Measurements from ENCODE around the gene MBD6. TPM values are rescaled to one million over a fixed set of nuclear protein-coding genes. Genes with fewer than 3 reads are reported as not detected.
A peak's percentile ranks its signal among the peaks of the same experiment; 100 is the strongest.

Gene MBD6
- total and polyA plus RNA-seq, 4 experiments from 2014 or later: 0.16 to 103 (median 50.0) TPM

DNA sequence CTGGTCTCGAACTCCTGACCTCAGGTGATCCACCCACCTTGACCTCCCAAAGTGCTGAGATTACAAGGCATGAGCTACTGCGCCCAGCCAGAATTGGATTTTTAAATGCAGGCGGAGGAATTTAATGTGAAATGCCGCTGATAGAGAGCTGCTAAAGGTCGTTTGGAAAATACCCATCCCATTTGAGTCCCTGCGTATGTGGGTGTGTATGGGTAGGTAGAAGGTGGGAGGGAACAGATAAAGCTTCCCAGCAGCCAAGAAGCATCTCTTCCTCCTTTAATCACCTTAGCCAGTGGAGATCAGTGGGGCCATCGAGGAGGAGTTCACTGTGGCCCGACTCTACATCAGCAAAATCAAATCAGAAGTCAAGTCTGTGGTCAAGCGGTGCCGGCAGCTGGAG, 52.2 kb downstream of the MBD6 start:
- no peaks in the 10 kb centered on the region for H3K4me1 ChIP-seq (ENCODE audit: insufficient read depth, low read length)
- peaks cover 0 to 3% of the 10 kb centered on the region in 2 donors for H3K36me3 Mint-ChIP-seq
- H3K4me1 Mint-ChIP-seq: no peaks in the 10 kb centered on the region
- peaks cover 0 to 1% of the 10 kb centered on the region in 2 donors for H3K27me3 Mint-ChIP-seq
- no peak overlapping the region for H3K27ac ChIP-seq (ENCODE audit: low read depth, low read length)
- no peak overlapping the region for H3K4me3 Mint-ChIP-seq
- H3K36me3 ChIP-seq (ENCODE audit: insufficient read depth, low read length): no peaks in the 10 kb centered on the region
- H3K4me3 ChIP-seq (ENCODE audit: low read length in 2 of 2): no peak overlapping the region
- ChIA-PET CTCF (ENCODE audit: partially characterized antibody) (interaction anchor here (0.8 to 2.0 kb wide), 7 partner anchors 8 to 116 kb away, joined by 3 to 6 read pairs (median 4); partner anchors contain the start of gene GLI1), POLR2A (ENCODE audit: partially characterized antibody) (no interaction called here)
- intact Hi-C loops (cut with micrococcal nuclease): no loop called here
- no peaks in the 10 kb centered on the region for H3K9me3 ChIP-seq (ENCODE audit: control insufficient read depth in 1 of 2, low read length in 2 of 2)
- H3K27ac Mint-ChIP-seq: no peak overlapping the region
- no peak for DNase-seq
- H3K9me3 Mint-ChIP-seq: no peaks in the 10 kb centered on the region
- H3K27me3 ChIP-seq (ENCODE audit: insufficient read depth, low read length): no peaks in the 10 kb centered on the region

DNA sequence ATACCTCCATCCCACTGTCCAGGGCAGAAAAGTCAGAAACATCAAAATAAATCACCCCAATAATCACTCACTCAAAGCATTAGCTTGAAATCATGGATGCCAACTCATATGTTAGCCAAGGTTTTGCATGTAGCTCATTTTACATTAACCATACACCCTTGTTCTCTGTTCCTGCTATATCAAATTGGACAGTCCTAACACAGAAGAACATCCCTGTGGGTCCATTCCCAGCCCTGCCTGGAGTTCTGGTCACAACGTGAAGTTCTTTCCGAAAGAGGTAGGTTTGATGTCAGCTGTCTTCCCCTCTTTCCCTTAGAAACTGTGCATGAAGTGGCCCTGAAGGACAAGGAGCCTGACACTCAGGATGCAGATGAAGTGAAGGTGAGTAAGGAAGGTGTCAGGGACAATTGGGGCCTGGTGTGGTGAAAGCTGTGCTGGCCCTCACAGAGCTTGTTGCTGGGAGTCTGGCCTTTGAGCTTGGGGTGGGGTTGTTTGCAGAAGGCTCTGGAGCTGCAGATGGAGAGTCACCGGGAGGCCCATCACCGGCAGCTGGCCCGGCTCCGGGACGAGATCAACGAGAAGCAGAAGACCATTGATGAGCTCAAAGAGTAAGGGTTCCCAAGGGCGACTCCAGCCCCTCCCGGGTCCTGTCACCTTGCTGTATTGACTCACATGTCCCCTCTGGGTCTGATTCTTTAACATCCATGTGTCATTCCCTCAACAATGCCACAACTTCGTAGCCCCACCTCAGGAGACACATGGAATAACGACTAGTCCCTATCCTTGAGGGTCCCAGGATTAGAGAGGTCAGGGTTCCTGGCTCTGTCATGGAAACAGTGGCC, 53.4 kb downstream of the MBD6 start:
- Mint-ChIP-seq H3K27me3 (peaks cover 0 to 3% of the 10 kb centered on the region in 2 donors), H3K9me3 (no peaks in the 10 kb centered on the region), H3K4me1 (no peaks in the 10 kb centered on the region), H3K4me3 (no peak overlapping the region), H3K27ac (peak overlapping the region in 1 of 7 donors; percentile 42), H3K36me3 (peaks cover 0 to 3% of the 10 kb centered on the region in 2 donors)
- Histone ChIP-seq H3K9me3 (ENCODE audit: control insufficient read depth in 1 of 2, low read length in 2 of 2) (no peaks in the 10 kb centered on the region), H3K4me1 (ENCODE audit: insufficient read depth, low read length) (no peaks in the 10 kb centered on the region), H3K27me3 (ENCODE audit: insufficient read depth, low read length) (no peaks in the 10 kb centered on the region), H3K36me3 (ENCODE audit: insufficient read depth, low read length) (no peaks in the 10 kb centered on the region), H3K27ac (ENCODE audit: low read depth, low read length) (no peak overlapping the region), H3K4me3 (ENCODE audit: low read length in 2 of 2) (no peak overlapping the region)
- ChIA-PET POLR2A (ENCODE audit: partially characterized antibody) (no interaction called here), CTCF (ENCODE audit: partially characterized antibody) (interaction anchor here (0.8 to 2.0 kb wide), 6 partner anchors 8 to 166 kb away, joined by 3 to 6 read pairs (median 4); partner anchors contain the start of gene GLI1)
- intact Hi-C loops (cut with micrococcal nuclease): no loop called here
- no peak for DNase-seq

DNA sequence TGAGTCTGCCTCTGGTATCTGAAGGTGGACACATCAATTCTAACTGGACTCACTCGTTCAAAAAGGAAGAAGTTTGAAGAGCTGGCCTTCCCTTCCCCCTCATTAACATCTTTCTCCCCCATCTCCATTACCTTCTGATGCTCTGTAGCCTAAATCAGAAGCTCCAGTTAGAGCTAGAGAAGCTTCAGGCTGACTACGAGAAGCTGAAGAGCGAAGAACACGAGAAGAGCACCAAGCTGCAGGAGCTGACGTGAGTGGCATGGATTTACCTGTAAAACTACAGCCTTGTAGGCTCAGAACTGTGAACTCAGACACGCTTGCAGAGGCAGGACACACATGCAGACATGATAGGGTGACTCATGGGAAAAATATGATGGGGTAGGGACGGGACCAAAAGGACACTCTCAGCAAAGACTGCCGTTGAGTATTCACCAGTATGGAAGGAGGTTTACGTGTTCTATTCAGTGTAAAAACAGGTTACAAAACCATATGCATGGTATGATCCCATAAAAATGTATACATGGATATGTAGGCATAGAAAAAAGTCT, 54.1 kb downstream of the MBD6 start:
- no peak overlapping the region for H3K4me3 ChIP-seq (ENCODE audit: low read length in 2 of 2)
- no peaks in the 10 kb centered on the region for H3K4me1 ChIP-seq (ENCODE audit: insufficient read depth, low read length)
- no peak overlapping the region for H3K4me3 Mint-ChIP-seq
- peaks cover 0 to 3% of the 10 kb centered on the region in 2 donors for H3K27me3 Mint-ChIP-seq
- ChIA-PET POLR2A (ENCODE audit: partially characterized antibody) (no interaction called here), CTCF (ENCODE audit: partially characterized antibody) (interaction anchor here (1.1 to 1.8 kb wide), 3 partner anchors 8 to 165 kb away, joined by 3 to 6 read pairs (median 4); no protein-coding TSS in a partner anchor)
- H3K9me3 Mint-ChIP-seq: no peaks in the 10 kb centered on the region
- no peaks in the 10 kb centered on the region for H3K27me3 ChIP-seq (ENCODE audit: insufficient read depth, low read length)
- DNase-seq: no peak
- no peaks in the 10 kb centered on the region for H3K4me1 Mint-ChIP-seq
- H3K9me3 ChIP-seq (ENCODE audit: control insufficient read depth in 1 of 2, low read length in 2 of 2): no peaks in the 10 kb centered on the region
- H3K36me3 ChIP-seq (ENCODE audit: insufficient read depth, low read length): no peaks in the 10 kb centered on the region
- peaks cover 0 to 3% of the 10 kb centered on the region in 2 donors for H3K36me3 Mint-ChIP-seq
- intact Hi-C loops (cut with micrococcal nuclease): no loop called here
- no peak overlapping the region for H3K27ac ChIP-seq (ENCODE audit: low read depth, low read length)
- H3K27ac Mint-ChIP-seq: no peak overlapping the region

DNA sequence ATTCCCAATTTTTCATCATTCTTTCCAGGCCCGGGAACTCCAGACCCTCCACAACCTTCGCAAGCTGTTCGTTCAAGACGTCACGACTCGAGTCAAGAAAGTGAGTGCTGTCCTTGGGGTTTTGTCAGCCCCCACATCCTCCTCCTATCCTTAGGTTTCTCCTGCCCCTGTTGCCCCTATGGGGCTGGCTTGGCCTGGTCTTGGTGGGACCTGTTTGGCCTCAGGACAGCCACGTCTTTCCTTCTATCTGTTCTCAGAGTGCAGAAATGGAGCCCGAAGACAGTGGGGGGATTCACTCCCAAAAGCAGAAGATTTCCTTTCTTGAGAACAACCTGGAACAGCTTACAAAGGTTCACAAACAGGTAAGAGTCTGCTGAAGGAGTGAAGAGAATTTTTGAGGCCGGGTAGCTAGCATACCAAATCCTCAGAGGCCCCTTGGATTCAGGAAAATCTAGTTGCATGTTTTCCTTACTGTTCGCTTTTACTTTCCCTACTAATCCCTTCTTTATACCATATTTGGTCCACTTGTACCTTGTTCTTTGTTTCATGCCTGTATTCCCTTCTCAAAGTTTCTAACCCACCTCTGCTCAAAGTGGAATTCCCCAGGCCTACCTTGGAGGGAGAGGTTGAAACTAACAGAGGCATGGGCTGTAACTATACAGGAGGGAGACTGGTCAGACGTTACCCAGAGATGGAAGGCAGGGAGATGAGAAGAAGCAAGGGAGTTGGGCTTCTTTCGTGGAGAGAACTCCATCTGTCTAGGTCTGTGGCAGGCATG, 55.5 kb downstream of the MBD6 start:
- no peak for DNase-seq
- Histone ChIP-seq H3K27ac (ENCODE audit: low read depth, low read length) (no peak overlapping the region), H3K4me1 (ENCODE audit: insufficient read depth, low read length) (no peaks in the 10 kb centered on the region), H3K27me3 (ENCODE audit: insufficient read depth, low read length) (no peaks in the 10 kb centered on the region), H3K36me3 (ENCODE audit: insufficient read depth, low read length) (no peaks in the 10 kb centered on the region), H3K4me3 (ENCODE audit: low read length in 2 of 2) (no peak overlapping the region), H3K9me3 (ENCODE audit: control insufficient read depth in 1 of 2, low read length in 2 of 2) (no peaks in the 10 kb centered on the region)
- Mint-ChIP-seq H3K36me3 (no peaks in the 10 kb centered on the region), H3K4me3 (no peak overlapping the region), H3K27me3 (peaks cover 2 to 3% of the 10 kb centered on the region in 2 donors), H3K9me3 (no peaks in the 10 kb centered on the region), H3K4me1 (peaks cover under 1 to 2% (median 1%) of the 10 kb centered on the region in 4 donors), H3K27ac (no peak overlapping the region)
- CTCF ChIA-PET (ENCODE audit: partially characterized antibody): no interaction called here
- POLR2A ChIA-PET (ENCODE audit: partially characterized antibody): no interaction called here
- intact Hi-C loops (cut with micrococcal nuclease): no loop called here

DNA sequence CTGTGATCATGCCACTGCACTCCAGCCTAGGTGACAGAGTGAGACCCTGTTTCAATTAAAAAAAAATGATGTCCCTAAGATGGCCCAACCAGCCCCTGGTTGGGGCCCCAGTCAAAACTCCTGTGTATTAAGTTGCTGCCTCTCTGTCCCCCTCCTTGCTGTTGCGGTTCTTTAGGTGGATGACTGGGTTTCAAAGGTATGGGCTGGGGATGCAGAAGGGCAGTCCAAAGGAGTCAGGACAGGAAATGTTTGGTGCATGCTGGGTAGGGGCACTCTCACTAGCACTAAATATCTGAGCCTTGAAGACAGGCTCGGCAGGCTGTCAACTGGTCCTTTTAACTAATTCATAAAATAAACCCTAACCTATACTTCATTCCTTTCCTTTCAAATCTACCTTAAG, 56.4 kb downstream of the MBD6 start:
- no peak overlapping the region for H3K4me3 Mint-ChIP-seq
- H3K36me3 ChIP-seq (ENCODE audit: insufficient read depth, low read length): no peaks in the 10 kb centered on the region
- ChIA-PET CTCF (ENCODE audit: partially characterized antibody) (interaction anchor here (6.8 kb wide), 1 partner anchor 52 kb away, joined by 124 read pairs; the partner anchor contains the start of gene B4GALNT1), POLR2A (ENCODE audit: partially characterized antibody) (no interaction called here)
- peaks cover 3 to 7% (median 5%) of the 10 kb centered on the region in 4 donors for H3K4me1 Mint-ChIP-seq
- H3K27me3 Mint-ChIP-seq: peaks cover 6% of the 10 kb centered on the region in 2 donors
- intact Hi-C loops (cut with micrococcal nuclease): no loop called here
- DNase-seq: no peak
- H3K9me3 Mint-ChIP-seq: no peaks in the 10 kb centered on the region
- no peaks in the 10 kb centered on the region for H3K4me1 ChIP-seq (ENCODE audit: insufficient read depth, low read length)
- H3K27ac ChIP-seq (ENCODE audit: low read depth, low read length): no peak overlapping the region
- H3K9me3 ChIP-seq (ENCODE audit: control insufficient read depth in 1 of 2, low read length in 2 of 2): no peaks in the 10 kb centered on the region
- H3K27me3 ChIP-seq (ENCODE audit: insufficient read depth, low read length): no peaks in the 10 kb centered on the region
- H3K36me3 Mint-ChIP-seq: no peaks in the 10 kb centered on the region
- no peak overlapping the region for H3K4me3 ChIP-seq (ENCODE audit: low read length in 2 of 2)
- H3K27ac Mint-ChIP-seq: no peak overlapping the region

Small RNA genes lying within 50 kb of the gene (microRNA-seq; reads per million reads assigned to microRNA genes)
- gene MIR616 (ENCODE audit: borderline microRNAs expressed, borderline number of aligned reads, borderline replicate concordance): not detected
- not detected for gene MIR6758 (ENCODE audit: borderline microRNAs expressed, borderline number of aligned reads, borderline replicate concordance)

Other genes with a start within 250 kb of the MBD6 start
- 100 to 1,000 TPM; 124 to 132 TPM for gene R3HDM2, start 91.8 kb upstream of the MBD6 start, total RNA-seq
- 10 to 100 TPM in 1 of 2 donors, 1 to 10 TPM in 1; 3.9 to 19.4 TPM for gene R3HDM2, start 91.8 kb upstream of the MBD6 start, polyA plus RNA-seq
- gene INHBC, start 88.0 kb upstream of the MBD6 start, total RNA-seq: not detected
- gene INHBC, start 88.0 kb upstream of the MBD6 start, polyA plus RNA-seq: not detected
- gene INHBE, start 67.5 kb upstream of the MBD6 start, total RNA-seq: not detected
- gene INHBE, start 67.5 kb upstream of the MBD6 start, polyA plus RNA-seq: not detected
- gene GLI1, start 63.0 kb upstream of the MBD6 start, total RNA-seq: under 1 TPM; 0.30 to 0.35 TPM
- gene GLI1, start 63.0 kb upstream of the MBD6 start, polyA plus RNA-seq: not detected
- 100 to 1,000 TPM; 266 to 278 TPM for gene ARHGAP9, start 43.0 kb upstream of the MBD6 start, total RNA-seq
- gene ARHGAP9, start 43.0 kb upstream of the MBD6 start, polyA plus RNA-seq: 100 to 1,000 TPM; 206 to 216 TPM
- 100 to 1,000 TPM; 224 to 242 TPM for gene MARS1, start 34.8 kb upstream of the MBD6 start, total RNA-seq
- gene MARS1, start 34.8 kb upstream of the MBD6 start, polyA plus RNA-seq: 100 to 1,000 TPM in 1 of 2 donors, 10 to 100 TPM in 1; 84.8 to 114 TPM
- gene DDIT3, start 2.3 kb upstream of the MBD6 start, total RNA-seq: 10 to 100 TPM; 38.5 to 40.8 TPM
- gene DDIT3, start 2.3 kb upstream of the MBD6 start, polyA plus RNA-seq: 10 to 100 TPM; 15.4 to 22.8 TPM
- 10 to 100 TPM; 69.4 to 70.7 TPM for gene DCTN2, start 24.4 kb downstream of the MBD6 start, total RNA-seq
- 10 to 100 TPM; 67.4 to 86.2 TPM for gene DCTN2, start 24.4 kb downstream of the MBD6 start, polyA plus RNA-seq
- under 1 TPM; 0.96 to 1.00 TPM for gene KIF5A, start 27.2 kb downstream of the MBD6 start, total RNA-seq
- not detected for gene KIF5A, start 27.2 kb downstream of the MBD6 start, polyA plus RNA-seq
- gene PIP4K2C, start 68.4 kb downstream of the MBD6 start, total RNA-seq: 10 to 100 TPM; 32.4 to 36.0 TPM
- gene PIP4K2C, start 68.4 kb downstream of the MBD6 start, polyA plus RNA-seq: 10 to 100 TPM; 30.4 to 45.0 TPM
- gene DTX3, start 82.0 kb downstream of the MBD6 start, total RNA-seq: 10 to 100 TPM; 33.8 to 37.1 TPM
- 1 to 10 TPM; 4.2 to 6.2 TPM for gene DTX3, start 82.0 kb downstream of the MBD6 start, polyA plus RNA-seq
- under 1 TPM; 0.47 to 0.67 TPM for gene ARHGEF25, start 88.6 kb downstream of the MBD6 start, total RNA-seq
- gene ARHGEF25, start 88.6 kb downstream of the MBD6 start, polyA plus RNA-seq: not detected
- gene B4GALNT1, start 110.4 kb downstream of the MBD6 start, total RNA-seq: not detected
- gene B4GALNT1, start 110.4 kb downstream of the MBD6 start, polyA plus RNA-seq: not detected
- gene OS9, start 171.3 kb downstream of the MBD6 start, total RNA-seq: 100 to 1,000 TPM; 189 to 195 TPM
- 10 to 100 TPM; 56.6 to 73.0 TPM for gene OS9, start 171.3 kb downstream of the MBD6 start, polyA plus RNA-seq
- gene AGAP2, start 215.9 kb downstream of the MBD6 start, total RNA-seq: 10 to 100 TPM; 63.2 to 66.7 TPM
- 1 to 10 TPM; 3.2 to 8.6 TPM for gene AGAP2, start 215.9 kb downstream of the MBD6 start, polyA plus RNA-seq
- 10 to 100 TPM; 27.5 to 30.6 TPM for gene TSPAN31, start 222.2 kb downstream of the MBD6 start, total RNA-seq
- 10 to 100 TPM; 37.5 to 76.2 TPM for gene TSPAN31, start 222.2 kb downstream of the MBD6 start, polyA plus RNA-seq
- 10 to 100 TPM; 44.4 to 48.3 TPM for gene CDK4, start 229.5 kb downstream of the MBD6 start, total RNA-seq
- gene CDK4, start 229.5 kb downstream of the MBD6 start, polyA plus RNA-seq: 10 to 100 TPM; 85.0 to 99.7 TPM
- 10 to 100 TPM; 58.0 to 62.8 TPM for gene MARCHF9, start 232.3 kb downstream of the MBD6 start, total RNA-seq
- 1 to 10 TPM; 3.7 to 8.9 TPM for gene MARCHF9, start 232.3 kb downstream of the MBD6 start, polyA plus RNA-seq
- gene CYP27B1, start 244.3 kb downstream of the MBD6 start, total RNA-seq: 1 to 10 TPM in 1 of 2 experiments, under 1 TPM in 1; 0.64 to 1.4 TPM
- gene CYP27B1, start 244.3 kb downstream of the MBD6 start, polyA plus RNA-seq: under 1 TPM; 0.55 to 0.93 TPM
- gene METTL1, start 249.3 kb downstream of the MBD6 start, total RNA-seq: 10 to 100 TPM in 1 of 2 experiments, 1 to 10 TPM in 1; 9.9 to 10.9 TPM
- 10 to 100 TPM; 16.3 to 19.1 TPM for gene METTL1, start 249.3 kb downstream of the MBD6 start, polyA plus RNA-seq
- gene EEF1AKMT3, start 249.8 kb downstream of the MBD6 start, total RNA-seq: 1 to 10 TPM; 3.1 to 4.9 TPM
- 10 to 100 TPM in 1 of 2 donors, 1 to 10 TPM in 1; 5.3 to 12.4 TPM for gene EEF1AKMT3, start 249.8 kb downstream of the MBD6 start, polyA plus RNA-seq